GM19023 (cell line): ENCODE data around the gene TGFBRAP1.

Source experiments
- ATAC-seq: cut with Tn5 transposase; IDR thresholded peaks from one replicate; pipeline ENCODE4 v1.9.1; 2021; ENCODE audit warnings: mild to moderate bottlenecking, moderate library complexity; ENCODE audit not compliant: unreplicated experiment

Gene TGFBRAP1

GRCh38 chr2:105317937-105318336, 11.6 kb downstream of the TGFBRAP1 start:
- ATAC-seq = no peak

GRCh38 chr2:105315314-105315713, 14.2 kb downstream of the TGFBRAP1 start:
- ATAC-seq = peak; percentile 57

- no peak for ATAC-seq
Measured at GRCh38 chr2:105313877-105314276, 15.7 kb downstream of the TGFBRAP1 start.

GRCh38 chr2:105309147-105309545, 20.4 kb downstream of the TGFBRAP1 start:
- ATAC-seq = no peak

GRCh38 chr2:105308382-105309146, 21.0 kb downstream of the TGFBRAP1 start:
- no peak for ATAC-seq

GRCh38 chr2:105307962-105308361, 21.6 kb downstream of the TGFBRAP1 start:
- ATAC-seq = no peak

GRCh38 chr2:105307550-105307949, 22.0 kb downstream of the TGFBRAP1 start:
- no peak for ATAC-seq

- ATAC-seq = no peak
Measured at GRCh38 chr2:105307146-105307545, 22.4 kb downstream of the TGFBRAP1 start.

- no peak for ATAC-seq
Measured at GRCh38 chr2:105301646-105302045, 27.9 kb downstream of the TGFBRAP1 start.

GRCh38 chr2:105299290-105299689, 30.2 kb downstream of the TGFBRAP1 start:
- ATAC-seq = no peak

GRCh38 chr2:105298017-105298416, 31.5 kb downstream of the TGFBRAP1 start:
- ATAC-seq = no peak

- ATAC-seq = no peak
Measured at GRCh38 chr2:105297216-105297615, 32.3 kb downstream of the TGFBRAP1 start.

GRCh38 chr2:105296017-105296611, 33.4 kb downstream of the TGFBRAP1 start:
- ATAC-seq = no peak

- ATAC-seq = no peak
Measured at GRCh38 chr2:105294844-105295481, 34.6 kb downstream of the TGFBRAP1 start.

- no peak for ATAC-seq
Measured at GRCh38 chr2:105294046-105294445, 35.5 kb downstream of the TGFBRAP1 start.

GRCh38 chr2:105291981-105292380, 37.6 kb downstream of the TGFBRAP1 start:
- ATAC-seq = no peak

- ATAC-seq = no peak
Measured at GRCh38 chr2:105290981-105291660, 38.4 kb downstream of the TGFBRAP1 start.

- no peak for ATAC-seq
Measured at GRCh38 chr2:105288133-105288532, 41.4 kb downstream of the TGFBRAP1 start.

GRCh38 chr2:105287692-105288091, 41.8 kb downstream of the TGFBRAP1 start:
- no peak for ATAC-seq

- ATAC-seq = no peak
Measured at GRCh38 chr2:105283532-105283931, 46.0 kb downstream of the TGFBRAP1 start.

- ATAC-seq = no peak
Measured at GRCh38 chr2:105280281-105280680, 49.3 kb downstream of the TGFBRAP1 start.
